ENCODE data around the gene SORCS1. TPM values are rescaled to one million over a fixed set of nuclear protein-coding genes. Genes with fewer than 3 reads are reported as not detected.

Gene SORCS1
- total and polyA plus RNA-seq, 9 donors: 0.05 to 2.4 (median 1.0) TPM

DNA sequence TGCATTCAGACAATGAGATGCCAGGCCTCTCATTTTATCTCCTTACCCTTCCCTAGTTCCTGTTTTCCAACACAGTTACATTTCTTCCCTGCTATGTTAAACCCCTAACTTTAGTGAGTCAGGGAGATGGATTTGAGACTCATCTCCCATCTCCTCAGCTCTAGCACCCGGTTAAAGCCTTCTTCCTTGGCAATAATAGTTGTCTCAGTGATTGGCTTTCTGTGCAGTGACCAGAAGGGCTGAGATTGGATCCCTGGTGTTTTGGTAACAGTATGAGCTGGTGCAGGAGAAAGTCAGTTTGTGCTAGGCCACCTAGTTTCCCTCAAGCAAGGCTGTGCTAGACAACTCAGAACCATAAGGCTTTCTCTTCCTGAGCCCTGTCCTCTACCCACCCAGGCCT lies 212.5 kb downstream of the SORCS1 start:
- no peaks in the 10 kb centered on the region for H3K4me1 ChIP-seq (ENCODE audit: insufficient read depth)
- no peaks in the 10 kb centered on the region for H3K27me3 ChIP-seq
- H3K27ac ChIP-seq: no peak overlapping the region
- TF ChIP-seq EP300 (IDR thresholded peaks at IDR 0.05): no peak
- TF ChIP-seq POLR2A (IDR thresholded peaks at IDR 0.05): no peak
- TF ChIP-seq, protein P1, sequence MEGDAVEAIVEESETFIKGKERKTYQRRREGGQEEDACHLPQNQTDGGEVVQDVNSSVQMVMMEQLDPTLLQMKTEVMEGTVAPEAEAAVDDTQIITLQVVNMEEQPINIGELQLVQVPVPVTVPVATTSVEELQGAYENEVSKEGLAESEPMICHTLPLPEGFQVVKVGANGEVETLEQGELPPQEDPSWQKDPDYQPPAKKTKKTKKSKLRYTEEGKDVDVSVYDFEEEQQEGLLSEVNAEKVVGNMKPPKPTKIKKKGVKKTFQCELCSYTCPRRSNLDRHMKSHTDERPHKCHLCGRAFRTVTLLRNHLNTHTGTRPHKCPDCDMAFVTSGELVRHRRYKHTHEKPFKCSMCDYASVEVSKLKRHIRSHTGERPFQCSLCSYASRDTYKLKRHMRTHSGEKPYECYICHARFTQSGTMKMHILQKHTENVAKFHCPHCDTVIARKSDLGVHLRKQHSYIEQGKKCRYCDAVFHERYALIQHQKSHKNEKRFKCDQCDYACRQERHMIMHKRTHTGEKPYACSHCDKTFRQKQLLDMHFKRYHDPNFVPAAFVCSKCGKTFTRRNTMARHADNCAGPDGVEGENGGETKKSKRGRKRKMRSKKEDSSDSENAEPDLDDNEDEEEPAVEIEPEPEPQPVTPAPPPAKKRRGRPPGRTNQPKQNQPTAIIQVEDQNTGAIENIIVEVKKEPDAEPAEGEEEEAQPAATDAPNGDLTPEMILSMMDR (IDR thresholded peaks at IDR 0.05): no peak
- no peaks in the 10 kb centered on the region for H3K9me3 ChIP-seq
- no peak overlapping the region for H3K4me3 ChIP-seq
- 85 to 89% (median 88%) methylated on average over 1 of the region's 1 CpG for WGBS, 3 donors
- DNase-seq: no peak
- intact Hi-C loops (cut with DNase I): no loop called here
- no peaks in the 10 kb centered on the region for H3K36me3 ChIP-seq

DNA sequence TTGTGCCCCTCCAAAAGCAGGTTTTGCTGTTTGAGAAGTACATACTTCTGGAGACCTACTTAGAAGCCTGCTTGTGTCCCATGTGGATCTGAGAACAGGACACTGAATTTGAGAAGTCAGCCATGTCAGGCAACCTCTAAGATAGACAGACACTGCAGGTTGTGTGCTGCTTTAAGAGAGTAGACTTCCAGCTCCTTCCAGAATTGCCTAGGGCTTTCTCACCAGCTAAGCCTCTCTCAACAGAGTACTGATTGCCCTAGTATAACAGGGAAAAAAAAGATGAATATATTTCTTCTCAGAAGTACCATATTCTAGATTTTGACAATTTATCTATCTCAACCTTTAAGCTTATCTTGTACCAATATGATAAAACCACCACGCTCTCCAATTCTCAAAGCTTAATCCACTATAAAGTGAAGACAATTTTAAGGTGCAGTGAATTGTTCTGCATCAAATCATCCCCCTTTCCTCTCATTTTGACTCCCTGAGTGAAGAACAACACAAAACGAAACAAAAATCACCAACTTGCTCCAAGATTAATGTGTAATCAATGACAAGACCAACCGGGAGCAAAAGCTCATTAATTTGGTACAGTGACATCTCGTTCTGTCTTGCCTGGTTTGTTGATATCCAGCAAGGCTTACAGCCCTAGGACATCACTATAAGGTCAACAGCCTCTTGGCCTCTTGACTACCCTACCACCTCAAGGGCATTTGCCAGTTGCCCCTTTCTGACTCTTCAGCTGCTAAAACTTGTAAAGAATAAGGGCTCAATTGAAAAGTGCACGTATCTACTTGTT lies 214.6 kb downstream of the SORCS1 start:
- no peak overlapping the region for H3K4me3 ChIP-seq
- 47 to 69% (median 56%) methylated on average over 5 of the region's 5 CpGs for WGBS, 3 donors
- no peak for DNase-seq
- no peak for TF ChIP-seq POLR2A (IDR thresholded peaks at IDR 0.05)
- no peak for TF ChIP-seq EP300 (IDR thresholded peaks at IDR 0.05)
- TF ChIP-seq, protein P1 (IDR thresholded peaks at IDR 0.05): no peak
- intact Hi-C loops (cut with DNase I): no loop called here
- no peaks in the 10 kb centered on the region for H3K9me3 ChIP-seq
- no peaks in the 10 kb centered on the region for H3K27me3 ChIP-seq
- H3K27ac ChIP-seq: no peak overlapping the region
- H3K4me1 ChIP-seq (ENCODE audit: insufficient read depth): no peaks in the 10 kb centered on the region
- no peaks in the 10 kb centered on the region for H3K36me3 ChIP-seq

DNA sequence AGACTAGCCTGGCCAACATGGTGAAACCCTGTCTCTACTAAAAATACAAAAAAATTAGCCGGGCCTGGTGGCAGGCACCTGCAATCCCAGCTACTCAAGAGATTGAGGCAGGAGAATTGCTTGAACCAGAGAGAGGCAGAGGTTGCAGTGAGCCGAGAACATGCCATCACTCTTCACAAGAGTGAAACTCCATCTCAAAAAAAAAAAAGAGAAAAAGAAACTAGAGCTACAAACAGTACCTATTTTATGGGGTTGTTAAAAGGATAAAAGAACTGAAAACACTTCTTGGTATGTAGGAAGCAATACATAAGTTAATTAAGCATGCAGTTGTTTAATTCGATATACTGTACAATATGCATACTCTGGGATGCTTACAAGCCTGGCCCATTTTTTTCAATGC lies 216.9 kb downstream of the SORCS1 start:
- H3K9me3 ChIP-seq: no peaks in the 10 kb centered on the region
- H3K27ac ChIP-seq: no peak overlapping the region
- TF ChIP-seq, protein P1 (IDR thresholded peaks at IDR 0.05): no peak
- TF ChIP-seq POLR2A (IDR thresholded peaks at IDR 0.05) (no peak), EP300 (IDR thresholded peaks at IDR 0.05) (no peak)
- DNase-seq: no peak
- H3K4me3 ChIP-seq: no peak overlapping the region
- WGBS, 3 donors: 86 to 95% (median 93%) methylated on average over 3 of the region's 3 CpGs
- no peaks in the 10 kb centered on the region for H3K36me3 ChIP-seq
- H3K27me3 ChIP-seq: no peaks in the 10 kb centered on the region
- H3K4me1 ChIP-seq (ENCODE audit: insufficient read depth): no peaks in the 10 kb centered on the region
- intact Hi-C loops (cut with DNase I): no loop called here

DNA sequence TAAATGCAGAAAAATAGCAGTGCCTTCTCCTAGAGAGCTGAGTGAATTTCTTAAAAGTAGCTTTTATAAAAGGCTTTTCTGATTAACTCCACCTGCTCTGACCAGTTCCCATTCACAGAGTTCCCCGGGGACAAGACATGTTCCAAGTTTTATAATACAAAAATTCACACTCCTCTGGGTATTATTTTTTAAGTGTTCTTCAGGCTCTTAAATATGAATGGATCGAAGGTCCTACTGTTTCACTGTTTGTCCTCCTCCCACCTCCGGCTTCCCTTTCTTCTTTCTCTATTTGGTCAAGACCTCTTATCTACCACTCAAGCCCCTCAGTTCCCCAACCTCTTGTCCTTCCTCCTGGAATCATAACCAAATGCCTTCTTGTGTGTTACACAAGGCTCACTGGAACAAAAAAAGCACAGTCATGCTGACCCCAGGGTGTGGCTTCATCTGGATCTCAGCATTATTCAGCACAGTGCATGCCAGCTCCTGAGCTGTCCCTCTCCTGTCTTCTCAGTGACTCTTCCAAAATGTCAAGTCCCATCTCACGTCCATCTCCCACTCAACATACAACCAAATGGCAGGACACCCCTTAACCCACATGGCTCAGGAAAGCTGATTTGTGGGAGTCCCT lies 222.4 kb downstream of the SORCS1 start:
- Histone ChIP-seq H3K9me3 (no peaks in the 10 kb centered on the region), H3K4me1 (ENCODE audit: insufficient read depth) (no peaks in the 10 kb centered on the region), H3K27me3 (no peaks in the 10 kb centered on the region), H3K4me3 (no peak overlapping the region), H3K27ac (no peak overlapping the region), H3K36me3 (no peaks in the 10 kb centered on the region)
- peak in 2 of 5 donors; percentile 35 to 42 for DNase-seq
- TF ChIP-seq, protein P1 (IDR thresholded peaks at IDR 0.05): no peak
- TF ChIP-seq POLR2A (IDR thresholded peaks at IDR 0.05) (no peak), EP300 (IDR thresholded peaks at IDR 0.05) (no peak)
- intact Hi-C loops (cut with DNase I): no loop called here
- WGBS, 3 donors: 60 to 70% (median 69%) methylated on average over 4 of the region's 4 CpGs

Data from ovary (tissue), 9 donors.